HEK293 (cell line): ENCODE data around the gene BMAL2.

Experiments used
- CTCF ChIA-PET: fragments of 350-600 bp; formaldehyde crosslinking; extraction: SDS; loops from one replicate; lab custom pipeline; 2021; ENCODE audit warnings: antibody characterized with exemption; lab: Yijun Ruan, JAX
- POLR2A ChIA-PET: fragments of 300-600 bp; formaldehyde crosslinking; extraction: SDS; loops from one replicate; lab custom pipeline; 2020; ENCODE audit warnings: antibody characterized with exemption, inconsistent platforms; lab: Yijun Ruan, JAX
- H3K27ac ChIP-seq: fragments of 200-500 bp; sonication (Bioruptor generic); 2 replicates; pipeline ENCODE4 v1.5.1; 2014; ENCODE audit warnings: low read depth, low read length, control low read depth, inconsistent platforms; ENCODE audit errors: extremely low read depth
- H3K36me3 ChIP-seq, 2 experiments: fragments of 200-500 bp in 1 of 2; sonication (Bioruptor generic) in 1 of 2; 1 replicate in 1 of 2; 2 replicates in 1 of 2; pipeline ENCODE4 v1.5.1; 2014 to 2017; ENCODE audit warnings: inconsistent platforms in 2 of 2, low read length in 2 of 2; ENCODE audit not compliant: control insufficient read depth in 2 of 2, insufficient read depth in 1 of 2
- H3K4me1 ChIP-seq: fragments of 200-500 bp; sonication (Bioruptor generic); 2 replicates; pipeline ENCODE4 v1.5.1; 2014; ENCODE audit warnings: mild to moderate bottlenecking, low read length, inconsistent platforms; ENCODE audit not compliant: control insufficient read depth, insufficient read depth
- H3K4me3 ChIP-seq: 2 replicates; pipeline ENCODE4 v1.5.1; 2011; ENCODE audit warnings: low read depth, mild to moderate bottlenecking, control low read depth, low read length, moderate library complexity
- H3K9me3 ChIP-seq: fragments of 200-500 bp; sonication (Bioruptor generic); 2 replicates; pipeline ENCODE4 v1.5.1; 2014; ENCODE audit warnings: low read depth, low read length, inconsistent platforms; ENCODE audit not compliant: control insufficient read depth, insufficient read depth
- BCL11B ChIP-seq: fragments of 450-650 bp; formaldehyde crosslinking; IDR thresholded peaks from 2 replicates; pipeline ENCODE4 v1.5.1; 2016; ENCODE audit warnings: low read depth, missing biosample characterization, missing genetic modification characterization
- FEZF1 ChIP-seq: fragments of 450-650 bp; formaldehyde crosslinking; IDR thresholded peaks from 2 replicates; pipeline ENCODE4 v1.5.1; 2016; ENCODE audit warnings: missing biosample characterization, missing genetic modification characterization
- GLIS1 ChIP-seq: fragments of 450-650 bp; formaldehyde crosslinking; IDR thresholded peaks from 2 replicates; pipeline ENCODE4 v1.5.1; 2016; ENCODE audit warnings: missing biosample characterization, missing genetic modification characterization
- HOXD13 ChIP-seq: sonication (generic); formaldehyde crosslinking; IDR thresholded peaks from 2 replicates; pipeline ENCODE4 v1.8.0; 2022; ENCODE audit warnings: missing genetic modification reagents, borderline replicate concordance
- SP7 ChIP-seq: fragments of 450-650 bp; formaldehyde crosslinking; IDR thresholded peaks from 2 replicates; pipeline ENCODE4 v1.5.1; 2016; ENCODE audit warnings: missing biosample characterization, missing genetic modification characterization
- TRIM28 ChIP-seq: IDR thresholded peaks from 2 replicates; pipeline ENCODE4 v1.6.1; 2011; ENCODE audit warnings: low read length, control low read depth, borderline replicate concordance
- YY1 ChIP-seq: fragments of 450-650 bp; formaldehyde crosslinking; IDR thresholded peaks from 2 replicates; pipeline ENCODE4 v1.5.1; 2018; ENCODE audit warnings: missing biosample characterization, missing genetic modification characterization
- ZBTB10 ChIP-seq: fragments of 450-650 bp; formaldehyde crosslinking; IDR thresholded peaks from 2 replicates; pipeline ENCODE4 v1.5.1; 2016; ENCODE audit warnings: missing biosample characterization, missing genetic modification characterization
- ZNF138 ChIP-seq: fragments of 450-650 bp; formaldehyde crosslinking; IDR thresholded peaks from 2 replicates; pipeline ENCODE4 v1.5.1; 2016; ENCODE audit warnings: missing biosample characterization, missing genetic modification characterization, borderline replicate concordance
- ZNF157 ChIP-seq: fragments of 450-650 bp; formaldehyde crosslinking; IDR thresholded peaks from 2 replicates; pipeline ENCODE4 v1.5.1; 2016; ENCODE audit warnings: missing biosample characterization, missing genetic modification characterization
- ZNF174 ChIP-seq: fragments of 450-650 bp; formaldehyde crosslinking; IDR thresholded peaks from 2 replicates; pipeline ENCODE4 v1.5.0; 2017; ENCODE audit warnings: missing biosample characterization, mild to moderate bottlenecking, missing genetic modification characterization
- ZNF175 ChIP-seq: fragments of 450-650 bp; formaldehyde crosslinking; IDR thresholded peaks from 2 replicates; pipeline ENCODE4 v1.5.1; 2016; ENCODE audit warnings: missing biosample characterization, missing genetic modification characterization
- ZNF2 ChIP-seq: fragments of 450-650 bp; formaldehyde crosslinking; IDR thresholded peaks from 2 replicates; pipeline ENCODE4 v1.5.1; 2016; ENCODE audit warnings: missing biosample characterization, missing genetic modification characterization
- ZNF274 ChIP-seq, 2 experiments: fragments of 200-500 bp in 1 of 2; fragments of 450-650 bp in 1 of 2; sonication (Bioruptor generic) in 1 of 2; formaldehyde crosslinking in 1 of 2; IDR thresholded peaks; 2 replicates each; pipeline versions ENCODE4 v1.5.1 to v1.6.1; 2014 to 2016; ENCODE audit warnings: borderline replicate concordance in 1 of 2, inconsistent platforms in 1 of 2, low read length in 1 of 2, missing biosample characterization in 1 of 2, missing genetic modification characterization in 1 of 2
- ZNF391 ChIP-seq: fragments of 450-650 bp; formaldehyde crosslinking; IDR thresholded peaks from 2 replicates; pipeline ENCODE4 v1.5.1; 2016; ENCODE audit warnings: low read depth, missing biosample characterization, missing genetic modification characterization, borderline replicate concordance
- ZNF433 ChIP-seq: fragments of 450-650 bp; formaldehyde crosslinking; IDR thresholded peaks from 2 replicates; pipeline ENCODE4 v1.5.1; 2016; ENCODE audit warnings: missing biosample characterization, missing genetic modification characterization, low read depth
- ZNF501 ChIP-seq: fragments of 450-650 bp; formaldehyde crosslinking; IDR thresholded peaks from 2 replicates; pipeline ENCODE4 v1.5.1; 2016; ENCODE audit warnings: missing biosample characterization, missing genetic modification characterization
- ZNF510 ChIP-seq: fragments of 450-650 bp; formaldehyde crosslinking; IDR thresholded peaks from 2 replicates; pipeline ENCODE4 v1.5.1; 2018; ENCODE audit warnings: mild to moderate bottlenecking, missing genetic modification characterization, missing biosample characterization; ENCODE audit not compliant: insufficient replicate concordance
- ZNF561 ChIP-seq: fragments of 450-650 bp; IDR thresholded peaks from 2 replicates; pipeline ENCODE4 v1.5.1; 2018; ENCODE audit warnings: missing biosample characterization, missing genetic modification characterization, borderline replicate concordance
- ZNF580 ChIP-seq: fragments of 450-650 bp; formaldehyde crosslinking; IDR thresholded peaks from 2 replicates; pipeline ENCODE4 v1.5.1; 2016; ENCODE audit warnings: missing biosample characterization, missing genetic modification characterization
- ZNF664 ChIP-seq: fragments of 450-650 bp; formaldehyde crosslinking; IDR thresholded peaks from 2 replicates; pipeline ENCODE4 v1.5.1; 2016; ENCODE audit warnings: missing biosample characterization, missing genetic modification characterization
- ZNF830 ChIP-seq: fragments of 450-650 bp; IDR thresholded peaks from 2 replicates; pipeline ENCODE4 v1.5.0; 2018; ENCODE audit warnings: missing biosample characterization, missing genetic modification characterization, low read depth, mild to moderate bottlenecking, moderate library complexity

The BMAL2 gene

GRCh38 chr12:27334042-27334720 lies 1.5 kb downstream of the BMAL2 start:
- CTCF ChIA-PET = interaction anchor here (0.6 to 1.5 kb wide), 3 partner anchors 13 to 55 kb away, joined by 3 to 5 read pairs (median 4); no protein-coding TSS in a partner anchor
- Histone ChIP-seq H3K4me3 (peak overlapping the region; percentile 73), H3K36me3 (no peaks in the 10 kb centered on the region)
- no peak for TF ChIP-seq ZNF157
- no peak for TF ChIP-seq ZNF830 (tag by site-specific recombination)
- 0 out of 2 replicates have a peak, but pooled peaks have one; percentile 54 for TF ChIP-seq ZNF561
- TF ChIP-seq ZNF174 (tag by site-specific recombination) = no peak
- TF ChIP-seq HOXD13 (CRISPR knock-in tag) = no peak
- TF ChIP-seq ZNF664 (tag by site-specific recombination) = peak; percentile 94
- TF ChIP-seq ZBTB10 (tag by site-specific recombination) = no peak
- no peak for TF ChIP-seq ZNF175
- TF ChIP-seq, all 188 proteins: peak for 2
- Histone ChIP-seq H3K27ac (no peak overlapping the region), H3K9me3 (no peaks in the 10 kb centered on the region), H3K4me1 (0 out of 2 replicates have a peak, but pooled peaks cover 5% of the 10 kb centered on the region)
- POLR2A ChIA-PET = interaction anchor here (1.4 to 1.9 kb wide), 4 partner anchors 10 to 35 kb away, joined by 3 to 7 read pairs (median 4); no protein-coding TSS in a partner anchor

GRCh38 chr12:27334721-27335082 lies 2.1 kb downstream of the BMAL2 start:
- Histone ChIP-seq H3K27ac (no peak overlapping the region), H3K9me3 (no peaks in the 10 kb centered on the region), H3K36me3 (no peaks in the 10 kb centered on the region), H3K4me1 (0 out of 2 replicates have a peak, but pooled peaks cover 5% of the 10 kb centered on the region), H3K4me3 (no peak overlapping the region)
- POLR2A ChIA-PET = interaction anchor here (1.4 kb wide), 1 partner anchor 10 kb away, joined by 3 read pairs; no protein-coding TSS in a partner anchor
- CTCF ChIA-PET = interaction anchor here (0.6 to 1.5 kb wide), 2 partner anchors 13 to 30 kb away, joined by 3 to 4 read pairs; no protein-coding TSS in a partner anchor
- TF ChIP-seq SP7 (no peak), ZBTB10 (tag by site-specific recombination) (no peak), BCL11B (no peak), ZNF664 (tag by site-specific recombination) (no peak), ZNF580 (tag by site-specific recombination) (no peak), ZNF274 (IDR thresholded peaks at IDR 0.05; ENCODE audit: low read length) (no peak), ZNF274 (tag by site-specific recombination; IDR thresholded peaks at IDR 0.05; ENCODE audit: borderline replicate concordance) (no peak), ZNF510 (tag by site-specific recombination) (no peak), GLIS1 (tag by site-specific recombination) (no peak), TRIM28 (no peak), YY1 (tag by site-specific recombination) (no peak), ZNF2 (tag by site-specific recombination) (no peak), ZNF391 (no peak), FEZF1 (tag by site-specific recombination) (no peak), ZNF433 (tag by site-specific recombination) (no peak), ZNF501 (tag by site-specific recombination) (no peak), ZNF138 (tag by site-specific recombination) (no peak)
